ENCODE data around the gene CTSD. TPM values are rescaled to one million over a fixed set of nuclear protein-coding genes. Genes with fewer than 3 reads are reported as not detected.

The CTSD gene
- total RNA-seq, 1 experiment from 2014 or later = 127 TPM

- TF ChIP-seq, protein P1, sequence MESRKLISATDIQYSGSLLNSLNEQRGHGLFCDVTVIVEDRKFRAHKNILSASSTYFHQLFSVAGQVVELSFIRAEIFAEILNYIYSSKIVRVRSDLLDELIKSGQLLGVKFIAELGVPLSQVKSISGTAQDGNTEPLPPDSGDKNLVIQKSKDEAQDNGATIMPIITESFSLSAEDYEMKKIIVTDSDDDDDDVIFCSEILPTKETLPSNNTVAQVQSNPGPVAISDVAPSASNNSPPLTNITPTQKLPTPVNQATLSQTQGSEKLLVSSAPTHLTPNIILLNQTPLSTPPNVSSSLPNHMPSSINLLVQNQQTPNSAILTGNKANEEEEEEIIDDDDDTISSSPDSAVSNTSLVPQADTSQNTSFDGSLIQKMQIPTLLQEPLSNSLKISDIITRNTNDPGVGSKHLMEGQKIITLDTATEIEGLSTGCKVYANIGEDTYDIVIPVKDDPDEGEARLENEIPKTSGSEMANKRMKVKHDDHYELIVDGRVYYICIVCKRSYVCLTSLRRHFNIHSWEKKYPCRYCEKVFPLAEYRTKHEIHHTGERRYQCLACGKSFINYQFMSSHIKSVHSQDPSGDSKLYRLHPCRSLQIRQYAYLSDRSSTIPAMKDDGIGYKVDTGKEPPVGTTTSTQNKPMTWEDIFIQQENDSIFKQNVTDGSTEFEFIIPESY (IDR thresholded peaks at IDR 0.05; ENCODE audit: extremely low read depth, insufficient replicate concordance, low read length) = no peak
- no peak for TF ChIP-seq ZFX (IDR thresholded peaks at IDR 0.05)
Measured at GRCh38 chr11:1793081-1793480, 29.4 kb upstream of the CTSD start (continued).

GRCh38 chr11:1792461-1792860 is 28.7 kb upstream of the CTSD start:
- Histone ChIP-seq H3K9me3 (ENCODE audit: control insufficient read depth in 1 of 2, insufficient read depth in 1 of 2, low read depth in 1 of 2, low read length in 2 of 2) (no peaks in the 10 kb centered on the region), H3K9me2 (ENCODE audit: insufficient read depth) (no peaks in the 10 kb centered on the region), H2AFZ (ENCODE audit: low read depth, low read length, poor library complexity, severe bottlenecking) (no peak overlapping the region), H3K36me3 (ENCODE audit: control insufficient read depth in 1 of 2, insufficient read depth in 2 of 2, low read length in 2 of 2) (no peaks in the 10 kb centered on the region), H3K79me2 (ENCODE audit: insufficient read depth, low read length) (no peaks in the 10 kb centered on the region), H3K27ac (ENCODE audit: low read depth, low read length) (no peak overlapping the region), H3K4me1 (ENCODE audit: control insufficient read depth in 1 of 2, insufficient read depth in 2 of 2, low read length in 2 of 2) (no peaks in the 10 kb centered on the region), H3K4me2 (ENCODE audit: low read length) (no peak overlapping the region), H3K27me3 (ENCODE audit: insufficient read depth, low read length) (no peaks in the 10 kb centered on the region; the same call in 1 of the 2 replicates), H4K20me1 (ENCODE audit: insufficient read depth) (no peaks in the 10 kb centered on the region), H3K9ac (ENCODE audit: low read length) (no peak overlapping the region), H3K4me3 (replicated peaks in 1 of 2; ENCODE audit: low read depth in 1 of 2, low read length in 2 of 2) (no peak overlapping the region)
- DNase-seq (ENCODE audit: low read depth, low spot score) (no peak), ATAC-seq (no peak)
- no peak for TF ChIP-seq ZFX (IDR thresholded peaks at IDR 0.05)
- TF ChIP-seq JUND (IDR thresholded peaks at IDR 0.05) = no peak
- TF ChIP-seq CBX3 (IDR thresholded peaks at IDR 0.05; ENCODE audit: low read depth) = no peak
- TF ChIP-seq REST (IDR thresholded peaks at IDR 0.05; ENCODE audit: low read depth) = no peak
- TF ChIP-seq ELF1 (IDR thresholded peaks at IDR 0.05; ENCODE audit: borderline replicate concordance, low read depth) = no peak
- TF ChIP-seq POLR2AphosphoS5 (IDR thresholded peaks at IDR 0.05; ENCODE audit: low read depth, low read length) = no peak
- no peak for TF ChIP-seq SP1 (IDR thresholded peaks at IDR 0.05; ENCODE audit: low read depth)
- no peak for TF ChIP-seq CEBPB (IDR thresholded peaks at IDR 0.05; ENCODE audit: low read depth)
- TF ChIP-seq FOSL1 (IDR thresholded peaks at IDR 0.05; ENCODE audit: low read depth) = no peak
- no peak for TF ChIP-seq MAX (IDR thresholded peaks at IDR 0.05)
- TF ChIP-seq RAD21 (IDR thresholded peaks at IDR 0.05; ENCODE audit: low read depth) = no peak
- TF ChIP-seq EGR1 (IDR thresholded peaks at IDR 0.05; ENCODE audit: low read depth) = no peak
- no peak for TF ChIP-seq ZNF274 (IDR thresholded peaks at IDR 0.05; ENCODE audit: low read depth, low read length)
- no peak for TF ChIP-seq POLR2A (IDR thresholded peaks at IDR 0.05; ENCODE audit: borderline replicate concordance, extremely low read depth, insufficient read depth, insufficient read length)
- ChIA-PET RAD21 (ENCODE audit: low non-redundant PET in 1 of 2, low total read pairs in 2 of 2, uncharacterized antibody in 2 of 2, unreplicated experiment in 2 of 2) (no interaction called here), CTCF (no interaction called here), POLR2A (no interaction called here)
- intact Hi-C loops (cut with micrococcal nuclease) = no loop called here
- BruUV-seq (replicated peaks) = no TSS peak

Measured in HCT116 (cell line).